Aorta (tissue), 5 donors: ENCODE results near the gene PPP1CC. TPM values are rescaled to one million over a fixed set of nuclear protein-coding genes. Genes with fewer than 3 reads are reported as not detected.

Experiments
- ATAC-seq: fragments of 200-7000 bp; cut with Tn5 transposase; one replicate; pipeline ENCODE4 v1.9.1; 2022; ENCODE audit warnings: moderate library complexity; ENCODE audit not compliant: low FRiP score
- DNase-seq, 2 donors: peaks; one replicate each; pipeline ENCODE4 v3.0.0-alpha.2; 2020
- H3K27ac ChIP-seq, 2 donors: one replicate each; pipeline ENCODE4 v1.5.1; 2013; ENCODE audit warnings: low read length in 2 of 2, mild to moderate bottlenecking in 2 of 2, moderate library complexity in 2 of 2, control low read depth in 1 of 2, inconsistent platforms in 1 of 2, low read depth in 1 of 2
- H3K27me3 ChIP-seq, 2 donors: one replicate each; pipeline ENCODE4 v1.6.1; 2013; ENCODE audit warnings: control low read depth in 1 of 2, low read length in 1 of 2, mild to moderate bottlenecking in 1 of 2, moderate library complexity in 1 of 2; ENCODE audit not compliant: insufficient read depth in 2 of 2, control insufficient read depth in 1 of 2
- H3K36me3 ChIP-seq, 2 donors: one replicate each; pipeline ENCODE4 v1.6.1; 2013; ENCODE audit warnings: control low read depth in 1 of 2, low read length in 1 of 2, mild to moderate bottlenecking in 1 of 2; ENCODE audit not compliant: insufficient read depth in 2 of 2, control insufficient read depth in 1 of 2
- H3K4me1 ChIP-seq, 2 donors: one replicate each; pipeline ENCODE4 v1.6.1; 2013; ENCODE audit warnings: low read length in 2 of 2, control low read depth in 1 of 2, mild to moderate bottlenecking in 1 of 2, moderate library complexity in 1 of 2; ENCODE audit not compliant: insufficient read depth in 2 of 2, control insufficient read depth in 1 of 2
- H3K4me3 ChIP-seq, 2 donors: one replicate each; pipeline ENCODE4 v1.5.1; 2013; ENCODE audit warnings: low read length in 2 of 2, control low read depth in 1 of 2, mild to moderate bottlenecking in 1 of 2
- H3K9me3 ChIP-seq: one replicate; pipeline ENCODE4 v1.6.1; 2013; ENCODE audit warnings: mild to moderate bottlenecking, low read length; ENCODE audit not compliant: control insufficient read depth
- WGBS, 2 donors: extraction: QIAGEN DNeasy Blood & Tissue Kit; methylation state at CpG; one replicate each; pipeline ENCODE4 v1.1.7; 2013; 5-methylcytosine and 5-hydroxymethylcytosine counted together
- intact Hi-C, 2 donors: fragments of 100-400 bp; cut with DNase I; formaldehyde crosslinking; loops; one replicate each; pipeline versions ENCODE4 v1.14.2 to v1.15.0; 2022
- polyA plus RNA-seq, 2 donors: library from polyadenylated mRNA; stranded (reverse); fragments of 200-250 nt; gene quantifications; one replicate each; pipeline ENCODE4 v1.2.3, GENCODE V29; 2013
- total RNA-seq, 2 donors: library from RNA; stranded (reverse); fragmentation: NEBNext Ultra II Directional; extraction: Animal tissue kit (Norgen Biotek cat#: 25700); gene quantifications; one replicate each; pipeline ENCODE4 v1.2.1, GENCODE V29; 2021
- donor health status: healthy with polysubstance abuse.
- donor health status: Bipolar disorder and iron deficiency.
- donor health status: DM: no; HTN: no; CAD: no.
- donor health status: DM: no; HTN: no; CAD: no.
- donor health status: DM: yes; HTN: yes; CAD: no.

PPP1CC gene
- total and polyA plus RNA-seq, 4 donors = 73.8 to 178 (median 85.1) TPM

DNA sequence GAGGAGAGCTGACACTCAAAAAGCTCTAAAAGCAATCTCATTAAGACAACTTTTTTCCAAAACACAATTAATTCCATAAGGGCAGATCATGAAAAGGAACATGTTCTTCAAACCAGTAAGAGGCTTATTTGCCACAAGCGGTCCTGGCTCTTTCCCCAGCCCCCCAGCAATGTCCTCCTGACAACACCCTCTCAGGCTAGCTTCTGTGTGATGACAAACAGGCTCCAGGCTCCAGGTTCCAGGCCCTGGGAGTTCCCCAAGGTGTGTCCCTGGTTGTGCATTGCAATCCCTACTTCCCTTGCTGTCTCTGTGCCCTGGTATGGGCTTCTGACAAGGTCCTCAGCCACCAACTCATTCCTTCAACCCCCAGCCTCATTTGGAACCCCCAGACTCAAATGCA is 62.7 kb downstream of the PPP1CC start:
- Histone ChIP-seq H3K4me3 (no peak overlapping the region), H3K9me3 (no peaks in the 10 kb centered on the region), H3K36me3 (peaks cover 0 to 3% of the 10 kb centered on the region in 2 donors), H3K27me3 (no peaks in the 10 kb centered on the region), H3K4me1 (no peaks in the 10 kb centered on the region), H3K27ac (no peak overlapping the region)
- no peak for DNase-seq
- intact Hi-C loops = no loop called here
- WGBS, 2 donors = 81 to 88% methylated on average over 1 of the region's 1 CpG
- ATAC-seq = no peak

- DNase-seq (no peak), ATAC-seq (no peak)
- H3K4me1 ChIP-seq = no peaks in the 10 kb centered on the region
- H3K36me3 ChIP-seq = peaks cover 0 to 3% of the 10 kb centered on the region in 2 donors
- intact Hi-C loops = no loop called here
- no peak overlapping the region for H3K27ac ChIP-seq
- 95 to 97% methylated on average over 12 of the region's 12 CpGs for WGBS, 2 donors
- no peaks in the 10 kb centered on the region for H3K27me3 ChIP-seq
- H3K4me3 ChIP-seq = no peak overlapping the region
- H3K9me3 ChIP-seq = no peaks in the 10 kb centered on the region
Measured at GRCh38 chr12:110679201-110679600, 63.5 kb downstream of the PPP1CC start.

DNA sequence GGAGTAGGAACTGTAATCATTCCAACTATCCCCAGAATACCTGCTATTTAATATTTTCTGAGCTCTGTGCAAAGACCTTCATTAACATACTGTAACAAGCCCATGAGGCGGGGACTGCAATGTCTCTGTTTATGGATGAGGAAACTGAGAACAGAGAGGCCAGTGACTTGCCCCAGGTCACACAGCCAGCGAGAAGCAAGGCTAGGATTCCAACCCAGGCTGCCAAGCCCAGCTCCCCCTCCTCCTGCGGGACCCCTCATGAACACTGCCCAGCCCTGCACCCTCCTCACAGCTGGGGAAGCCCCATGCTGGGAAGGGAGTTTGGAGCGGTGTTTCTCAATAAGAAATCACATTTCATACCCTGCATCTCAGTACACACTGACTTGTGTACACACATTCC is 64.7 kb downstream of the PPP1CC start:
- H3K27ac ChIP-seq = no peak overlapping the region
- intact Hi-C loops = no loop called here
- 94 to 97% methylated on average over 4 of the region's 4 CpGs for WGBS, 2 donors

GRCh38 chr12:110677206-110677911 is 65.3 kb downstream of the PPP1CC start:
- H3K9me3 ChIP-seq = no peaks in the 10 kb centered on the region
- H3K27ac ChIP-seq = no peak overlapping the region
- H3K4me1 ChIP-seq = no peaks in the 10 kb centered on the region
- no peaks in the 10 kb centered on the region for H3K27me3 ChIP-seq
- DNase-seq (no peak), ATAC-seq (peak; percentile 19)
- H3K4me3 ChIP-seq = no peak overlapping the region
- intact Hi-C loops = no loop called here
- peaks cover 0 to 3% of the 10 kb centered on the region in 2 donors for H3K36me3 ChIP-seq
- WGBS, 2 donors = 78 to 79% methylated on average over 5 of the region's 5 CpGs

More for the DNA sequence above, 64.7 kb downstream of the PPP1CC start:
- Histone ChIP-seq H3K4me3 (no peak overlapping the region), H3K4me1 (no peaks in the 10 kb centered on the region), H3K27me3 (no peaks in the 10 kb centered on the region), H3K9me3 (no peaks in the 10 kb centered on the region), H3K36me3 (peaks cover 0 to 3% of the 10 kb centered on the region in 2 donors)
- DNase-seq (no peak), ATAC-seq (no peak)

DNA sequence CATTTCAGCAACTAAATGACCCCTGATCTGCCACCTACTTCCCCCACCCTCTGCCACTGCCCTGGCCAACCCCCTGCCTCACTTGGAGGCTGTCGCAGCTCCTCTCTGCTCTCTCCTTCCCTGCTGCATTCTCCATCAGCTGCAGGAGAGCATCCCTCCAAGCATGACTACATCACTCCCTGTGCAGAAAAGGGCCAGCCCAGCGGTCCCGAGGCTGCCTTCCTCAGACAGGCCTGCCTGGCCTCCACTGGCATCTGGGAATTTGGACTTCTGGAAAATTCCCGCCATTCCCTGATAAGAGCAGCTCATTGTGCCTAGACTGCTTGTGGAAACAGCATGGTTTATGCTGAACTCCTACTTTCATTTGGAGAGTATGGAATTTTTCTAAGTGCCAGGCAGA is 66.5 kb downstream of the PPP1CC start:
- no peak overlapping the region for H3K4me3 ChIP-seq
- no peak for DNase-seq
- no peaks in the 10 kb centered on the region for H3K36me3 ChIP-seq
- H3K27me3 ChIP-seq = no peaks in the 10 kb centered on the region
- H3K9me3 ChIP-seq = no peaks in the 10 kb centered on the region
- 63 to 72% methylated on average over 4 of the region's 4 CpGs for WGBS, 2 donors
- no peaks in the 10 kb centered on the region for H3K4me1 ChIP-seq
- no peak for ATAC-seq
- intact Hi-C loops = no loop called here
- no peak overlapping the region for H3K27ac ChIP-seq

GRCh38 chr12:110670161-110670701 is 72.5 kb downstream of the PPP1CC start:
- Histone ChIP-seq H3K36me3 (no peaks in the 10 kb centered on the region), H3K4me3 (no peak overlapping the region), H3K27ac (no peak overlapping the region), H3K9me3 (peaks cover 2% of the 10 kb centered on the region), H3K27me3 (no peaks in the 10 kb centered on the region), H3K4me1 (no peaks in the 10 kb centered on the region)
- ATAC-seq (no peak), DNase-seq (no peak)
- 70 to 76% methylated on average over 4 of the region's 4 CpGs for WGBS, 2 donors
- intact Hi-C loops = no loop called here

Other genes with a start within 250 kb of the PPP1CC start
- 100 to 1,000 TPM in 1 of 2 donors, 10 to 100 TPM in 1; 99.6 to 122 TPM for gene VPS29, start 240.8 kb downstream of the PPP1CC start, total RNA-seq
- gene VPS29, start 240.8 kb downstream of the PPP1CC start, polyA plus RNA-seq = 100 to 1,000 TPM; 222 to 223 TPM
- gene RAD9B, start 240.6 kb downstream of the PPP1CC start, total RNA-seq = 1 to 10 TPM in 1 of 2 donors, under 1 TPM in 1; 0.57 to 2.2 TPM
- 1 to 10 TPM in 1 of 2 donors, not detected in 1; 2.2 TPM for gene RAD9B, start 240.6 kb downstream of the PPP1CC start, polyA plus RNA-seq
- gene PPTC7, start 159.6 kb downstream of the PPP1CC start, total RNA-seq = 10 to 100 TPM; 17.1 to 21.8 TPM
- gene PPTC7, start 159.6 kb downstream of the PPP1CC start, polyA plus RNA-seq = 1 to 10 TPM; 8.5 to 9.5 TPM
- 10 to 100 TPM; 19.3 to 40.3 TPM for gene TCTN1, start 128.8 kb downstream of the PPP1CC start, total RNA-seq
- 10 to 100 TPM; 21.0 to 47.1 TPM for gene TCTN1, start 128.8 kb downstream of the PPP1CC start, polyA plus RNA-seq
- 10 to 100 TPM in 1 of 2 donors, 1 to 10 TPM in 1; 4.1 to 10.1 TPM for gene HVCN1, start 53.8 kb downstream of the PPP1CC start, total RNA-seq
- gene HVCN1, start 53.8 kb downstream of the PPP1CC start, polyA plus RNA-seq = 1 to 10 TPM; 6.0 to 8.6 TPM
- gene CCDC63, start 104.1 kb upstream of the PPP1CC start, total RNA-seq = not detected
- not detected for gene CCDC63, start 104.1 kb upstream of the PPP1CC start, polyA plus RNA-seq
- gene MYL2, start 177.7 kb upstream of the PPP1CC start, total RNA-seq = under 1 TPM in 1 of 2 donors, not detected in 1; 0.99 TPM
- 10 to 100 TPM in 1 of 2 donors, 1 to 10 TPM in 1; 4.5 to 80.9 TPM for gene MYL2, start 177.7 kb upstream of the PPP1CC start, polyA plus RNA-seq